H1 (cell line): ENCODE results near the gene APLN. TPM values are rescaled to one million over a fixed set of nuclear protein-coding genes. Genes with fewer than 3 reads are reported as not detected.

ENCODE experiments used
- CTCF ChIA-PET: fragments of 300-600 bp; sonication (Branson Sonifier 250); formaldehyde crosslinking; loops from one replicate; lab custom pipeline; 2021; ENCODE audit not compliant: partially characterized antibody; lab: Charles Lee
- POLR2A ChIA-PET: fragments of 300-600 bp; sonication (Branson Sonifier 250); formaldehyde crosslinking; loops from one replicate; lab custom pipeline; 2021; ENCODE audit warnings: inconsistent platforms; ENCODE audit not compliant: partially characterized antibody; lab: Charles Lee
- DNase-seq, 2 experiments: peaks; one replicate each; pipeline versions ENCODE4 v3.0.0 to v3.0.0-alpha.2; 2010 to 2022; ENCODE audit warnings: low spot score in 2 of 2, low read depth in 1 of 2, mixed read lengths in 1 of 2
- FAIRE-seq: peaks from 2 replicates; lab custom pipeline; 2011; peaks lifted over from hg19 to GRCh38; lab: Jason Lieb, UNC
- H2AFZ ChIP-seq: 2 replicates; pipeline ENCODE4 v1.8.1; 2012; ENCODE audit warnings: low read length, inconsistent platforms
- H2AK5ac ChIP-seq: 2 replicates; pipeline ENCODE4 v1.6.1; 2013; ENCODE audit warnings: low read depth, low read length
- H2BK120ac ChIP-seq: replicated peaks from 2 replicates; pipeline ENCODE3; 2013; ENCODE audit warnings: low read depth, low read length, inconsistent platforms
- H2BK12ac ChIP-seq: 2 replicates; pipeline ENCODE4 v1.6.1; 2013; ENCODE audit warnings: low read depth, low read length
- H2BK15ac ChIP-seq: 2 replicates; pipeline ENCODE4 v1.6.1; 2013; ENCODE audit warnings: low read length
- H2BK20ac ChIP-seq: 2 replicates; pipeline ENCODE4 v1.6.1; 2013; ENCODE audit warnings: low read length
- H2BK5ac ChIP-seq: 2 replicates; pipeline ENCODE4 v1.6.1; 2013; ENCODE audit warnings: low read depth, low read length
- H3K14ac ChIP-seq: 2 replicates; pipeline ENCODE4 v1.6.1; 2013; ENCODE audit warnings: inconsistent platforms; ENCODE audit not compliant: insufficient read length
- H3K18ac ChIP-seq: 2 replicates; pipeline ENCODE4 v1.6.1; 2013; ENCODE audit warnings: low read length; ENCODE audit errors: extremely low read depth
- H3K23ac ChIP-seq: 2 replicates; pipeline ENCODE4 v1.6.1; 2013; ENCODE audit warnings: inconsistent platforms; ENCODE audit not compliant: insufficient read length
- H3K23me2 ChIP-seq: 2 replicates; pipeline ENCODE4 v1.6.1; 2013; ENCODE audit warnings: low read depth, low read length
- H3K27ac ChIP-seq: 2 replicates; pipeline ENCODE4 v1.6.1; 2011; ENCODE audit warnings: low read depth, low read length, inconsistent platforms
- H3K27me3 ChIP-seq, 4 experiments: replicated peaks in 1 of 4; 1 replicate in 1 of 4; 2 replicates in 3 of 4; pipeline versions ENCODE4 v1.6.1 to v1.8.1; 2011 to 2013; ENCODE audit warnings: low read length in 3 of 4, mild to moderate bottlenecking in 3 of 4, inconsistent platforms in 2 of 4, mixed read lengths in 2 of 4, moderate library complexity in 1 of 4; ENCODE audit not compliant: control insufficient read depth in 3 of 4, insufficient read depth in 3 of 4; ENCODE audit errors: extremely low read depth in 1 of 4
- H3K36me3 ChIP-seq, 4 experiments: 2 replicates each; pipeline versions ENCODE4 v1.6.1 to v1.8.1; 2011 to 2013; ENCODE audit warnings: mild to moderate bottlenecking in 4 of 4, low read length in 3 of 4, moderate library complexity in 2 of 4, control low read depth in 1 of 4, inconsistent platforms in 1 of 4; ENCODE audit not compliant: insufficient read depth in 4 of 4, control insufficient read depth in 2 of 4
- H3K4ac ChIP-seq: replicated peaks from 2 replicates; pipeline ENCODE3; 2013; ENCODE audit warnings: low read length, low read depth, mixed read lengths, inconsistent platforms; ENCODE audit not compliant: insufficient read length
- H3K4me1 ChIP-seq, 4 experiments: replicated peaks in 1 of 4; 1 replicate in 1 of 4; 2 replicates in 3 of 4; pipeline versions ENCODE4 v1.6.1 to v1.8.1; 2011 to 2013; ENCODE audit warnings: low read length in 3 of 4, inconsistent platforms in 2 of 4, mixed read lengths in 1 of 4; ENCODE audit not compliant: insufficient read depth in 4 of 4, control insufficient read depth in 3 of 4
- H3K4me2 ChIP-seq, 2 experiments: 2 replicates each; pipeline versions ENCODE4 v1.6.1 to v1.8.1; 2011 to 2013; ENCODE audit warnings: low read depth in 2 of 2, low read length in 2 of 2, control low read depth in 1 of 2, inconsistent platforms in 1 of 2, mild to moderate bottlenecking in 1 of 2; ENCODE audit not compliant: insufficient read depth in 1 of 2
- H3K4me3 ChIP-seq, 4 experiments: fragments of 200-600, 300-600 bp in 1 of 4; sonication (generic), shearing (Covaris generic), sonication (Bioruptor Twin) in 1 of 4; 2 replicates each; pipeline versions ENCODE4 v1.5.1 to v1.8.1; 2011 to 2016; ENCODE audit warnings: low read length in 4 of 4, low read depth in 3 of 4, control low read depth in 2 of 4, inconsistent platforms in 2 of 4, mild to moderate bottlenecking in 2 of 4, mixed read lengths in 1 of 4, moderate library complexity in 1 of 4; ENCODE audit not compliant: insufficient read depth in 2 of 4; ENCODE audit errors: extremely low read depth in 1 of 4
- H3K56ac ChIP-seq: replicated peaks from 2 replicates; pipeline ENCODE3; 2013; ENCODE audit warnings: low read depth, mild to moderate bottlenecking, mixed read lengths, low read length, inconsistent platforms; ENCODE audit not compliant: insufficient read length
- H3K79me1 ChIP-seq: 2 replicates; pipeline ENCODE4 v1.6.1; 2013; ENCODE audit warnings: low read depth, low read length, control low read depth
- H3K79me2 ChIP-seq, 2 experiments: 2 replicates each; pipeline versions ENCODE4 v1.6.1 to v1.8.1; 2012 to 2013; ENCODE audit warnings: low read length in 2 of 2, mild to moderate bottlenecking in 2 of 2, inconsistent platforms in 1 of 2; ENCODE audit not compliant: insufficient read depth in 2 of 2, control insufficient read depth in 1 of 2
- H3K9ac ChIP-seq, 4 experiments: replicated peaks in 1 of 4; 1 replicate in 1 of 4; 2 replicates in 3 of 4; pipeline versions ENCODE4 v1.6.1 to v1.8.1; 2011 to 2013; ENCODE audit warnings: low read depth in 3 of 4, low read length in 3 of 4, control low read depth in 2 of 4, mild to moderate bottlenecking in 2 of 4, moderate library complexity in 2 of 4, inconsistent platforms in 1 of 4; ENCODE audit errors: extremely low read depth in 1 of 4
- H3K9me3 ChIP-seq, 2 experiments: 2 replicates each; pipeline versions ENCODE4 v1.6.1 to v1.8.1; 2012 to 2013; ENCODE audit warnings: mild to moderate bottlenecking in 2 of 2, moderate library complexity in 2 of 2, control low read depth in 1 of 2, inconsistent platforms in 1 of 2, low read depth in 1 of 2, low read length in 1 of 2, mixed read lengths in 1 of 2; ENCODE audit not compliant: insufficient read depth in 2 of 2
- H4K20me1 ChIP-seq, 2 experiments: replicated peaks in 1 of 2; 2 replicates each; pipeline versions ENCODE3 to v1.8.1; 2011 to 2013; ENCODE audit warnings: inconsistent platforms in 2 of 2, low read length in 2 of 2, mild to moderate bottlenecking in 1 of 2; ENCODE audit not compliant: insufficient read depth in 2 of 2, control insufficient read depth in 1 of 2
- H4K5ac ChIP-seq: 2 replicates; pipeline ENCODE4 v1.6.1; 2013; ENCODE audit warnings: low read length, low read depth, mixed read lengths, inconsistent platforms; ENCODE audit not compliant: insufficient read length
- H4K8ac ChIP-seq: 2 replicates; pipeline ENCODE4 v1.8.0; 2013; ENCODE audit warnings: mild to moderate bottlenecking, moderate library complexity, low read length, inconsistent platforms; ENCODE audit not compliant: insufficient read depth; ENCODE audit errors: extremely low read depth
- H4K91ac ChIP-seq: replicated peaks from 2 replicates; pipeline ENCODE3; 2013; ENCODE audit warnings: low read length, mixed read lengths, inconsistent platforms; ENCODE audit not compliant: insufficient read length
- SRF ChIP-seq: IDR thresholded peaks from 2 replicates; pipeline ENCODE4 v1.6.1; 2011; ENCODE audit warnings: mild to moderate bottlenecking, low read depth, low read length, moderate library complexity
- TCF12 ChIP-seq: IDR thresholded peaks from 2 replicates; pipeline ENCODE4 v1.6.1; 2011; ENCODE audit warnings: low read depth, mild to moderate bottlenecking, low read length
- WGBS, 2 experiments: shearing (Covaris generic) in 1 of 2; methylation state at CpG; one replicate each; pipeline versions ENCODE4 v1.1.6 to v1.1.7; 2013 to 2015; ENCODE audit warnings: low lambda C conversion rate in 2 of 2, mixed read lengths in 2 of 2, inconsistent platforms in 1 of 2, low coverage in 1 of 2, missing lambda C conversion rate in 1 of 2; ENCODE audit not compliant: insufficient replicate concordance in 2 of 2, insufficient coverage in 1 of 2, insufficient read length in 1 of 2; ENCODE audit errors: extremely low coverage in 1 of 2, missing lambda C conversion rate in 1 of 2; 5-methylcytosine and 5-hydroxymethylcytosine counted together
- polyA plus RNA-seq, 7 experiments: library from polyadenylated mRNA; depleted of rRNA in 3 of 7; stranded (reverse) in 5 of 7; unstranded in 2 of 7; fragments of >200 nt in 5 of 7; fragments of 200-250 nt in 2 of 7; gene quantifications; 1 replicate in 5 of 7; 2 replicates in 1 of 7; 4 replicates in 1 of 7; pipeline versions ENCODE4 v1.2.1 to v1.2.3, GENCODE V29; 2011 to 2013; ENCODE audit warnings: missing spikeins in 2 of 7, mixed read lengths in 2 of 7
- total RNA-seq: library from RNA; stranded (reverse); fragmentation: NEBNext Ultra II Directional; extraction: Animal tissue kit (Norgen Biotek cat#: 25700); gene quantifications from 2 replicates; pipeline ENCODE4 v1.2.1, GENCODE V29; 2021

The APLN gene
- total and polyA plus RNA-seq, 2 of the 8 experiments (the other 6 are each of a cell fraction or from before 2014, with no cell fraction given): 1.1 to 1.8 TPM

- H4K91ac ChIP-seq: no peak overlapping the region
- H3K56ac ChIP-seq: no peak overlapping the region
- TF ChIP-seq TCF12 (no peak), SRF (no peak)
- no peaks in the 10 kb centered on the region for H3K79me2 ChIP-seq
- no peak overlapping the region for H2BK120ac ChIP-seq
- no peak overlapping the region for H3K9ac ChIP-seq
- FAIRE-seq (no peak), DNase-seq (no peak)
- H3K23me2 ChIP-seq: no peaks in the 10 kb centered on the region
- no peak overlapping the region for H2AK5ac ChIP-seq
- H3K79me1 ChIP-seq: no peaks in the 10 kb centered on the region
- no peak overlapping the region for H3K27ac ChIP-seq
- ChIA-PET POLR2A (interaction anchor here (0.9 kb wide), 1 partner anchor 32 kb away, joined by 3 read pairs; no protein-coding TSS in a partner anchor), CTCF (interaction anchor here (0.6 to 3.4 kb wide), 7 partner anchors 15 to 1543 kb away, joined by 3 to 10 read pairs (median 4); no protein-coding TSS in a partner anchor)
- no peak overlapping the region for H2BK15ac ChIP-seq
- no peak overlapping the region for H3K4me2 ChIP-seq
- H4K5ac ChIP-seq: no peak overlapping the region
- H3K27me3 ChIP-seq: peaks cover 0 to 6% (median 2%) of the 10 kb centered on the region in 4 experiments; a peak in 3 of 7 replicates
- no peak overlapping the region for H3K4me3 ChIP-seq
- no peak overlapping the region for H2BK12ac ChIP-seq
- no peaks in the 10 kb centered on the region for H3K36me3 ChIP-seq
- no peaks in the 10 kb centered on the region for H4K20me1 ChIP-seq
- WGBS, 2 experiments: 88% methylated on average over 1 of the region's 1 CpG; no CpG with 5 or more reads in 1 of the 2 experiments
- no peak overlapping the region for H3K14ac ChIP-seq
- H3K4me1 ChIP-seq: peaks cover 0 to 6% (median 1%) of the 10 kb centered on the region in 4 experiments; a peak in 4 of 7 replicates
- H2BK5ac ChIP-seq: no peak overlapping the region
- no peak overlapping the region for H2BK20ac ChIP-seq
- no peaks in the 10 kb centered on the region for H3K9me3 ChIP-seq
- no peak overlapping the region for H4K8ac ChIP-seq
- H2AFZ ChIP-seq: no peak overlapping the region
- no peak overlapping the region for H3K23ac ChIP-seq
- H3K4ac ChIP-seq: no peak overlapping the region
- H3K18ac ChIP-seq: no peak overlapping the region
These were observed 25.1 kb upstream of the APLN start for GRCh38 chrX:129679901-129680300.
